HCT116 (cell line): ENCODE data around the gene ESYT3. TPM values are rescaled to one million over a fixed set of nuclear protein-coding genes. Genes with fewer than 3 reads are reported as not detected.

Experiments used
- ATAC-seq: fragments of 200-7000 bp; cut with Tn5 transposase; 2 replicates; pipeline ENCODE4 v1.9.1; 2020; ENCODE audit warnings: mild to moderate bottlenecking, moderate library complexity
- BruUV-seq: library from RNA; stranded (reverse); fragments of 400-500 nt; replicated peaks from 2 replicates; lab custom pipeline; 2021; lab: Mats Ljungman, UMichigan
- CTCF ChIA-PET: fragments of 300-600 bp; sonication (Branson Sonifier 250); formaldehyde crosslinking; loops from one replicate; lab custom pipeline; 2021; ENCODE audit warnings: antibody characterized with exemption; lab: Charles Lee
- POLR2A ChIA-PET: fragments of 300-600, 350-600 bp; sonication (Branson Sonifier 250); formaldehyde crosslinking; loops from one replicate; lab custom pipeline; 2021; ENCODE audit warnings: antibody characterized with exemption; lab: Charles Lee
- RAD21 ChIA-PET, 2 experiments: fragments of 300-600 bp; sonication (Branson Sonifier 250); formaldehyde crosslinking; loops; one replicate each; lab custom pipeline; 2023; ENCODE audit warnings: low total read pairs in 2 of 2; ENCODE audit not compliant: uncharacterized antibody in 2 of 2, unreplicated experiment in 2 of 2, low non-redundant PET in 1 of 2; lab: Charles Lee
- DNase-seq: peaks from one replicate; pipeline ENCODE4 v3.0.0-alpha.2; 2010; ENCODE audit warnings: low read depth, low spot score
- H2AFZ ChIP-seq: fragments of 200-600 bp; shearing (Covaris generic), sonication (generic); 2 replicates; pipeline ENCODE4 v1.6.1; 2017; ENCODE audit warnings: low read depth, mixed run types, mixed read lengths, antibody characterized with exemption, low read length; ENCODE audit not compliant: poor library complexity, severe bottlenecking
- H3K27ac ChIP-seq: 2 replicates; pipeline ENCODE4 v1.5.1; 2012; ENCODE audit warnings: low read depth, low read length
- H3K27me3 ChIP-seq: fragments of 200-600 bp; sonication (generic); 2 replicates; pipeline ENCODE4 v1.6.1; 2016; ENCODE audit warnings: mixed run types, low read length, mixed read lengths; ENCODE audit not compliant: insufficient read depth
- H3K36me3 ChIP-seq, 2 experiments: fragments of 200-500 bp in 1 of 2; fragments of 200-600 bp in 1 of 2; sonication (Bioruptor generic) in 1 of 2; sonication (generic) in 1 of 2; 2 replicates each; pipeline versions ENCODE4 v1.5.1 to v1.6.1; 2014 to 2016; ENCODE audit warnings: low read length in 2 of 2, inconsistent platforms in 1 of 2, mixed read lengths in 1 of 2, mixed run types in 1 of 2; ENCODE audit not compliant: insufficient read depth in 2 of 2, control insufficient read depth in 1 of 2
- H3K4me1 ChIP-seq, 2 experiments: fragments of 200-600 bp in 1 of 2; sonication (generic) in 1 of 2; 2 replicates each; pipeline versions ENCODE4 v1.5.1 to v1.6.1; 2012 to 2017; ENCODE audit warnings: low read length in 2 of 2, inconsistent platforms in 1 of 2, mild to moderate bottlenecking in 1 of 2, mixed read lengths in 1 of 2, mixed run types in 1 of 2, moderate library complexity in 1 of 2; ENCODE audit not compliant: insufficient read depth in 2 of 2, control insufficient read depth in 1 of 2
- H3K4me2 ChIP-seq: fragments of 200-600 bp; sonication (generic); 2 replicates; pipeline ENCODE4 v1.6.1; 2017; ENCODE audit warnings: mixed run types, low read length, mixed read lengths
- H3K4me3 ChIP-seq, 2 experiments: fragments of 200-600 bp in 1 of 2; sonication (generic) in 1 of 2; replicated peaks in 1 of 2; 2 replicates each; pipeline ENCODE4 v1.5.1; 2011 to 2016; ENCODE audit warnings: low read length in 2 of 2, control low read depth in 1 of 2, low read depth in 1 of 2, mild to moderate bottlenecking in 1 of 2, mixed read lengths in 1 of 2, mixed run types in 1 of 2
- H3K79me2 ChIP-seq: fragments of 200-600 bp; sonication (generic); 2 replicates; pipeline ENCODE4 v1.6.1; 2017; ENCODE audit warnings: mild to moderate bottlenecking, mixed run types, low read length, moderate library complexity, mixed read lengths; ENCODE audit not compliant: insufficient read depth
- H3K9ac ChIP-seq: fragments of 200-600 bp; sonication (generic); 2 replicates; pipeline ENCODE4 v1.6.1; 2016; ENCODE audit warnings: low read length, mixed read lengths
- H3K9me2 ChIP-seq: fragments of 200-600 bp; sonication (generic), shearing (Covaris generic); 2 replicates; pipeline ENCODE4 v1.6.1; 2017; ENCODE audit warnings: mixed run types, mild to moderate bottlenecking, moderate library complexity; ENCODE audit not compliant: insufficient read depth
- H3K9me3 ChIP-seq, 2 experiments: fragments of 200-500 bp in 1 of 2; fragments of 200-600 bp in 1 of 2; sonication (Bioruptor generic) in 1 of 2; sonication (generic) in 1 of 2; 2 replicates each; pipeline ENCODE4 v1.6.1; 2014 to 2017; ENCODE audit warnings: low read length in 2 of 2, mixed read lengths in 2 of 2, inconsistent platforms in 1 of 2, low read depth in 1 of 2, mild to moderate bottlenecking in 1 of 2, mixed run types in 1 of 2, moderate library complexity in 1 of 2; ENCODE audit not compliant: control insufficient read depth in 1 of 2, insufficient read depth in 1 of 2
- H4K20me1 ChIP-seq: fragments of 200-600 bp; sonication (generic), shearing (Covaris generic); 2 replicates; pipeline ENCODE4 v1.6.1; 2017; ENCODE audit warnings: mixed run types, mild to moderate bottlenecking, moderate library complexity; ENCODE audit not compliant: insufficient read depth
- ELF1 ChIP-seq: IDR thresholded peaks from 2 replicates; pipeline ENCODE4 v1.6.1; 2012; ENCODE audit warnings: low read depth, borderline replicate concordance
- EZH2 ChIP-seq: fragments of 200-600 bp; sonication (generic); IDR thresholded peaks from 2 replicates; pipeline ENCODE4 v1.6.1; 2017; ENCODE audit warnings: antibody characterized with exemption, mixed run types
- FOSL1 ChIP-seq: IDR thresholded peaks from 2 replicates; pipeline ENCODE4 v1.6.1; 2012; ENCODE audit warnings: low read depth
- JUND ChIP-seq: IDR thresholded peaks from 2 replicates; pipeline ENCODE4 v1.6.1; 2012
- POLR2AphosphoS5 ChIP-seq: IDR thresholded peaks from 2 replicates; pipeline ENCODE4 v1.6.1; 2011; ENCODE audit warnings: mild to moderate bottlenecking, low read depth, low read length, moderate library complexity
- SIN3A ChIP-seq: IDR thresholded peaks from 2 replicates; pipeline ENCODE4 v1.6.1; 2012; ENCODE audit warnings: low read depth
- SP1 ChIP-seq: IDR thresholded peaks from 2 replicates; pipeline ENCODE4 v1.6.1; 2012; ENCODE audit warnings: low read depth
- TCF7L2 ChIP-seq: IDR thresholded peaks from 2 replicates; pipeline ENCODE4 v1.7.0; 2011; ENCODE audit warnings: borderline replicate concordance, inconsistent platforms; ENCODE audit not compliant: insufficient read depth, insufficient read length; ENCODE audit errors: extremely low read depth
- YY1 ChIP-seq: IDR thresholded peaks from 2 replicates; pipeline ENCODE4 v1.6.1; 2011; ENCODE audit warnings: low read length, low read depth, moderate library complexity, mild to moderate bottlenecking; ENCODE audit not compliant: insufficient replicate concordance; ENCODE audit errors: extremely low read depth
- ZFX ChIP-seq: fragments of 450-650 bp; IDR thresholded peaks from 2 replicates; pipeline ENCODE4 v1.6.1; 2017
- intact Hi-C: fragments of 100-400 bp; cut with micrococcal nuclease; formaldehyde crosslinking; loops from 2 replicates; pipeline ENCODE4 v1.10.0; 2022
- total RNA-seq: library from RNA; stranded (reverse); gene quantifications from one replicate; pipeline ENCODE4 v1.2.1, GENCODE V29; 2021; ENCODE audit not compliant: unreplicated experiment
- TF ChIP-seq, protein P1 (sequence below): IDR thresholded peaks from 2 replicates; pipeline ENCODE4 v1.6.1; 2012; ENCODE audit warnings: low read depth
- TF ChIP-seq, protein P2 (sequence below): IDR thresholded peaks from 2 replicates; pipeline ENCODE4 v1.6.1; 2011; ENCODE audit warnings: mild to moderate bottlenecking, low read length, moderate library complexity; ENCODE audit not compliant: insufficient replicate concordance; ENCODE audit errors: extremely low read depth

Gene ESYT3
- total RNA-seq, 1 experiment from 2014 or later, result 0.05 TPM

DNA sequence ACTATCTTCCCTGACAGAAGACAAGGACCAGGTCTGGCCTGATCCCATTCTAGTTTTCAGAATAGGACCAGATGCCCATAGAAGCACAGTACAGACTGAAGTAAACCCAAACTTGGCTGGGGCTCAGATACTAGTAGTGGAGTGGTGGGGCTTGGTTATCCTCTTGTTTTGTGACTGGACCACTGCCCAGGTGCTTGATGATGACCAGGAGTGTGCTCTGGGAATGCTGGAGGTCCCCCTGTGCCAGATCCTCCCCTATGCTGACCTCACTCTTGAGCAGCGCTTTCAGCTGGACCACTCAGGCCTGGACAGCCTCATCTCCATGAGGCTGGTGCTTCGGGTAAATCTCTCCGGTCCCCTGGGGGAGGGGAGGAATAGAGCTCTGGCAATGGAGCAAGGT lies 36.3 kb downstream of the ESYT3 start (continued):
- TF ChIP-seq, protein P1, sequence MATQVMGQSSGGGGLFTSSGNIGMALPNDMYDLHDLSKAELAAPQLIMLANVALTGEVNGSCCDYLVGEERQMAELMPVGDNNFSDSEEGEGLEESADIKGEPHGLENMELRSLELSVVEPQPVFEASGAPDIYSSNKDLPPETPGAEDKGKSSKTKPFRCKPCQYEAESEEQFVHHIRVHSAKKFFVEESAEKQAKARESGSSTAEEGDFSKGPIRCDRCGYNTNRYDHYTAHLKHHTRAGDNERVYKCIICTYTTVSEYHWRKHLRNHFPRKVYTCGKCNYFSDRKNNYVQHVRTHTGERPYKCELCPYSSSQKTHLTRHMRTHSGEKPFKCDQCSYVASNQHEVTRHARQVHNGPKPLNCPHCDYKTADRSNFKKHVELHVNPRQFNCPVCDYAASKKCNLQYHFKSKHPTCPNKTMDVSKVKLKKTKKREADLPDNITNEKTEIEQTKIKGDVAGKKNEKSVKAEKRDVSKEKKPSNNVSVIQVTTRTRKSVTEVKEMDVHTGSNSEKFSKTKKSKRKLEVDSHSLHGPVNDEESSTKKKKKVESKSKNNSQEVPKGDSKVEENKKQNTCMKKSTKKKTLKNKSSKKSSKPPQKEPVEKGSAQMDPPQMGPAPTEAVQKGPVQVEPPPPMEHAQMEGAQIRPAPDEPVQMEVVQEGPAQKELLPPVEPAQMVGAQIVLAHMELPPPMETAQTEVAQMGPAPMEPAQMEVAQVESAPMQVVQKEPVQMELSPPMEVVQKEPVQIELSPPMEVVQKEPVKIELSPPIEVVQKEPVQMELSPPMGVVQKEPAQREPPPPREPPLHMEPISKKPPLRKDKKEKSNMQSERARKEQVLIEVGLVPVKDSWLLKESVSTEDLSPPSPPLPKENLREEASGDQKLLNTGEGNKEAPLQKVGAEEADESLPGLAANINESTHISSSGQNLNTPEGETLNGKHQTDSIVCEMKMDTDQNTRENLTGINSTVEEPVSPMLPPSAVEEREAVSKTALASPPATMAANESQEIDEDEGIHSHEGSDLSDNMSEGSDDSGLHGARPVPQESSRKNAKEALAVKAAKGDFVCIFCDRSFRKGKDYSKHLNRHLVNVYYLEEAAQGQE, result no peak
- no peak for TF ChIP-seq YY1
- TF ChIP-seq FOSL1, result no peak
- TF ChIP-seq, all 23 proteins: peak for 0

DNA sequence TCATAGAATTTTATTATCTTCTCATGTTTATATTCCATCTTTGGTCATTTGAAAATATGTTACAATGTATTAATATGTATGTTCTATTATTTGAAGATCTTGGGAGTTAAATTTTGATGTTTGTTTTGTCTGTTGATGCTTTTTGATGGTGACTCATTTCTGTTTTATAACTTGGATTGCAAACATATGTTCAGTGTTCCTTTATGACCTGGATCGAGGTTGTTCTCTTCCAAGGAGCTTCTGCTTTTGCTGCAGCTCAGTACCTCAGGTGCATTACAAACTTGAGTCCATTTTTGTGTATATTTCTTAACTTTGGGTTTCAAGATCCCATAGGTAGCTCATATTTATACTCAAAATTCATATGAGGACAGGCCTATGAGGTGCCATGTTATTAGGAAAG lies 37.1 kb downstream of the ESYT3 start:
- Histone ChIP-seq H3K4me2 (no peak overlapping the region), H3K9ac (no peak overlapping the region), H3K36me3 (no peaks in the 10 kb centered on the region), H2AFZ (no peak overlapping the region), H3K9me3 (no peaks in the 10 kb centered on the region), H3K27ac (no peak overlapping the region), H3K27me3 (no peaks in the 10 kb centered on the region), H4K20me1 (no peaks in the 10 kb centered on the region), H3K9me2 (no peaks in the 10 kb centered on the region), H3K4me3 (no peak overlapping the region), H3K79me2 (no peaks in the 10 kb centered on the region), H3K4me1 (peaks cover 0 to 6% of the 10 kb centered on the region in 2 experiments; a peak in 1 of 4 replicates)
- intact Hi-C loops, result loop anchor here (10.0 kb wide), 2 partner anchors 223 to 853 kb away; no protein-coding TSS in a partner anchor
- ChIA-PET CTCF (interaction anchor here (1.0 kb wide), 1 partner anchor 11 kb away, joined by 3 read pairs; no protein-coding TSS in a partner anchor), RAD21 (no interaction called here), POLR2A (no interaction called here)
- DNase-seq (no peak), ATAC-seq (no peak)
- BruUV-seq, result no TSS peak
- no peak for TF ChIP-seq EZH2
- no peak for TF ChIP-seq ZFX
- TF ChIP-seq, protein P2, sequence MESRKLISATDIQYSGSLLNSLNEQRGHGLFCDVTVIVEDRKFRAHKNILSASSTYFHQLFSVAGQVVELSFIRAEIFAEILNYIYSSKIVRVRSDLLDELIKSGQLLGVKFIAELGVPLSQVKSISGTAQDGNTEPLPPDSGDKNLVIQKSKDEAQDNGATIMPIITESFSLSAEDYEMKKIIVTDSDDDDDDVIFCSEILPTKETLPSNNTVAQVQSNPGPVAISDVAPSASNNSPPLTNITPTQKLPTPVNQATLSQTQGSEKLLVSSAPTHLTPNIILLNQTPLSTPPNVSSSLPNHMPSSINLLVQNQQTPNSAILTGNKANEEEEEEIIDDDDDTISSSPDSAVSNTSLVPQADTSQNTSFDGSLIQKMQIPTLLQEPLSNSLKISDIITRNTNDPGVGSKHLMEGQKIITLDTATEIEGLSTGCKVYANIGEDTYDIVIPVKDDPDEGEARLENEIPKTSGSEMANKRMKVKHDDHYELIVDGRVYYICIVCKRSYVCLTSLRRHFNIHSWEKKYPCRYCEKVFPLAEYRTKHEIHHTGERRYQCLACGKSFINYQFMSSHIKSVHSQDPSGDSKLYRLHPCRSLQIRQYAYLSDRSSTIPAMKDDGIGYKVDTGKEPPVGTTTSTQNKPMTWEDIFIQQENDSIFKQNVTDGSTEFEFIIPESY, result no peak
- no peak for TF ChIP-seq SIN3A
- TF ChIP-seq SP1, result no peak
- no peak for TF ChIP-seq POLR2AphosphoS5
- TF ChIP-seq YY1, result no peak
- TF ChIP-seq TCF7L2, result no peak
- no peak for TF ChIP-seq ELF1
- TF ChIP-seq JUND, result no peak
- TF ChIP-seq, protein P1, result no peak
